ENCODE measurements around the gene ROS1. TPM values are rescaled to one million over a fixed set of nuclear protein-coding genes. Genes with fewer than 3 reads are reported as not detected.

Gene ROS1
- total RNA-seq, 5 donors from 2014 or later (not counting 1 experiment from before 2014, with no cell fraction given) = 0.03 to 0.07 (median 0.06) TPM; not detected in 2

GRCh38 chr6:117418320-117418719, 7.4 kb downstream of the ROS1 start:
- DNase-seq (no peak), ATAC-seq (replicated peaks in 1 of 4) (no peak)
- WGBS (ENCODE audit: insufficient coverage) = no CpG with 5 or more reads among the region's 4 CpGs
- Mint-ChIP-seq H3K27me3 (peaks cover 10 to 21% of the 10 kb centered on the region in 2 donors), H3K4me1 (no peaks in the 10 kb centered on the region), H3K36me3 (no peaks in the 10 kb centered on the region), H3K27ac (no peak overlapping the region), H3K9me3 (no peaks in the 10 kb centered on the region), H3K4me3 (no peak overlapping the region)
- H3K27me3 ChIP-seq (replicated peaks in 1 of 2; ENCODE audit: control insufficient read depth in 2 of 2, extremely low read depth in 1 of 2, insufficient read depth in 2 of 2, low read length in 1 of 2) = peaks cover 2 to 7% of the 10 kb centered on the region in 2 experiments
- H3K4me3 ChIP-seq (ENCODE audit: control insufficient read depth in 1 of 2, extremely low read depth in 1 of 2, low read length in 1 of 2) = no peak overlapping the region
- H3K4me1 ChIP-seq (ENCODE audit: control insufficient read depth in 1 of 2, extremely low read depth in 1 of 2, insufficient read depth in 2 of 2, low read length in 2 of 2) = no peaks in the 10 kb centered on the region
- no peaks in the 10 kb centered on the region for H3K36me3 ChIP-seq (ENCODE audit: control insufficient read depth in 2 of 2, extremely low read depth in 1 of 2, insufficient read depth in 1 of 2, low read length in 1 of 2)
- CTCF ChIA-PET = interaction anchor here in 1 of 2 donors (0.6 kb wide), 1 partner anchor 31 kb away, joined by 4 read pairs; no protein-coding TSS in a partner anchor
- no peaks in the 10 kb centered on the region for H3K9me3 ChIP-seq
- no peak overlapping the region for H3K27ac ChIP-seq (ENCODE audit: low read length)
- POLR2A ChIA-PET = no interaction called here

GRCh38 chr6:117417851-117418250, 7.9 kb downstream of the ROS1 start:
- no peaks in the 10 kb centered on the region for H3K36me3 Mint-ChIP-seq
- H3K27me3 ChIP-seq (replicated peaks in 1 of 2; ENCODE audit: control insufficient read depth in 2 of 2, extremely low read depth in 1 of 2, insufficient read depth in 2 of 2, low read length in 1 of 2) = peaks cover 2 to 7% of the 10 kb centered on the region in 2 experiments
- ATAC-seq (replicated peaks in 1 of 4) = no peak
- H3K4me1 ChIP-seq (ENCODE audit: control insufficient read depth in 1 of 2, extremely low read depth in 1 of 2, insufficient read depth in 2 of 2, low read length in 2 of 2) = no peaks in the 10 kb centered on the region
- POLR2A ChIA-PET = no interaction called here
- H3K9me3 Mint-ChIP-seq = no peaks in the 10 kb centered on the region
- no peaks in the 10 kb centered on the region for H3K4me1 Mint-ChIP-seq
- peaks cover 8 to 18% of the 10 kb centered on the region in 2 donors for H3K27me3 Mint-ChIP-seq
- no peak overlapping the region for H3K4me3 ChIP-seq (ENCODE audit: control insufficient read depth in 1 of 2, extremely low read depth in 1 of 2, low read length in 1 of 2)
- H3K9me3 ChIP-seq = no peaks in the 10 kb centered on the region
- no peaks in the 10 kb centered on the region for H3K36me3 ChIP-seq (ENCODE audit: control insufficient read depth in 2 of 2, extremely low read depth in 1 of 2, insufficient read depth in 1 of 2, low read length in 1 of 2)
- no CpG with 5 or more reads among the region's 1 CpG for WGBS (ENCODE audit: insufficient coverage)
- H3K4me3 Mint-ChIP-seq = no peak overlapping the region
- CTCF ChIA-PET = no interaction called here
- H3K27ac ChIP-seq (ENCODE audit: low read length) = no peak overlapping the region
- no peak overlapping the region for H3K27ac Mint-ChIP-seq
- no peak for DNase-seq

GRCh38 chr6:117414770-117415169, 11.0 kb downstream of the ROS1 start:
- POLR2A ChIA-PET = no interaction called here

GRCh38 chr6:117411474-117411873, 14.3 kb downstream of the ROS1 start:
- Mint-ChIP-seq H3K27ac (no peak overlapping the region), H3K36me3 (no peaks in the 10 kb centered on the region), H3K4me3 (no peak overlapping the region), H3K27me3 (peaks cover 23 to 33% of the 10 kb centered on the region in 2 donors), H3K9me3 (no peaks in the 10 kb centered on the region), H3K4me1 (no peaks in the 10 kb centered on the region)
- DNase-seq (no peak), ATAC-seq (replicated peaks in 1 of 4) (no peak)
- Histone ChIP-seq H3K27ac (ENCODE audit: low read length) (no peak overlapping the region), H3K4me3 (ENCODE audit: control insufficient read depth in 1 of 2, extremely low read depth in 1 of 2, low read length in 1 of 2) (no peak overlapping the region), H3K4me1 (ENCODE audit: control insufficient read depth in 1 of 2, extremely low read depth in 1 of 2, insufficient read depth in 2 of 2, low read length in 2 of 2) (no peaks in the 10 kb centered on the region), H3K36me3 (ENCODE audit: control insufficient read depth in 2 of 2, extremely low read depth in 1 of 2, insufficient read depth in 1 of 2, low read length in 1 of 2) (no peaks in the 10 kb centered on the region), H3K27me3 (replicated peaks in 1 of 2; ENCODE audit: control insufficient read depth in 2 of 2, extremely low read depth in 1 of 2, insufficient read depth in 2 of 2, low read length in 1 of 2) (peaks cover 2 to 4% of the 10 kb centered on the region in 2 experiments), H3K9me3 (no peaks in the 10 kb centered on the region)
- WGBS (ENCODE audit: insufficient coverage) = 36% methylated on average over 2 of the region's 3 CpGs
- CTCF ChIA-PET = interaction anchor here (0.6 to 1.1 kb wide), 2 partner anchors 11 to 186 kb away, joined by 3 to 4 read pairs; no protein-coding TSS in a partner anchor
- POLR2A ChIA-PET = no interaction called here

More at GRCh38 chr6:117414770-117415169, 11.0 kb downstream of the ROS1 start:
- Mint-ChIP-seq H3K27ac (no peak overlapping the region), H3K27me3 (peaks cover 9 to 23% of the 10 kb centered on the region in 2 donors), H3K4me3 (no peak overlapping the region), H3K9me3 (no peaks in the 10 kb centered on the region), H3K36me3 (no peaks in the 10 kb centered on the region), H3K4me1 (no peaks in the 10 kb centered on the region)
- ATAC-seq (replicated peaks in 1 of 4) (no peak), DNase-seq (no peak)
- Histone ChIP-seq H3K36me3 (ENCODE audit: control insufficient read depth in 2 of 2, extremely low read depth in 1 of 2, insufficient read depth in 1 of 2, low read length in 1 of 2) (no peaks in the 10 kb centered on the region), H3K27ac (ENCODE audit: low read length) (no peak overlapping the region), H3K27me3 (replicated peaks in 1 of 2; ENCODE audit: control insufficient read depth in 2 of 2, extremely low read depth in 1 of 2, insufficient read depth in 2 of 2, low read length in 1 of 2) (peaks cover 2 to 4% of the 10 kb centered on the region in 2 experiments), H3K4me1 (ENCODE audit: control insufficient read depth in 1 of 2, extremely low read depth in 1 of 2, insufficient read depth in 2 of 2, low read length in 2 of 2) (no peaks in the 10 kb centered on the region), H3K9me3 (no peaks in the 10 kb centered on the region), H3K4me3 (ENCODE audit: control insufficient read depth in 1 of 2, extremely low read depth in 1 of 2, low read length in 1 of 2) (no peak overlapping the region)
- CTCF ChIA-PET = interaction anchor here (0.7 to 1.2 kb wide), 2 partner anchors 46 to 316 kb away, joined by 3 read pairs; no protein-coding TSS in a partner anchor

GRCh38 chr6:117409863-117410262, 15.9 kb downstream of the ROS1 start:
- no CpG with 5 or more reads among the region's 4 CpGs for WGBS (ENCODE audit: insufficient coverage)
- Mint-ChIP-seq H3K36me3 (no peaks in the 10 kb centered on the region), H3K27ac (no peak overlapping the region), H3K4me1 (no peaks in the 10 kb centered on the region), H3K27me3 (peaks cover 23 to 33% of the 10 kb centered on the region in 2 donors), H3K9me3 (no peaks in the 10 kb centered on the region), H3K4me3 (no peak overlapping the region)
- ChIA-PET CTCF (no interaction called here), POLR2A (no interaction called here)
- Histone ChIP-seq H3K27me3 (replicated peaks in 1 of 2; ENCODE audit: control insufficient read depth in 2 of 2, extremely low read depth in 1 of 2, insufficient read depth in 2 of 2, low read length in 1 of 2) (peaks cover 0 to 4% of the 10 kb centered on the region in 2 experiments), H3K27ac (ENCODE audit: low read length) (no peak overlapping the region), H3K36me3 (ENCODE audit: control insufficient read depth in 2 of 2, extremely low read depth in 1 of 2, insufficient read depth in 1 of 2, low read length in 1 of 2) (no peaks in the 10 kb centered on the region), H3K4me3 (ENCODE audit: control insufficient read depth in 1 of 2, extremely low read depth in 1 of 2, low read length in 1 of 2) (no peak overlapping the region), H3K4me1 (ENCODE audit: control insufficient read depth in 1 of 2, extremely low read depth in 1 of 2, insufficient read depth in 2 of 2, low read length in 2 of 2) (no peaks in the 10 kb centered on the region), H3K9me3 (no peaks in the 10 kb centered on the region)
- DNase-seq = no peak
- ATAC-seq (replicated peaks in 1 of 4) = no peak

- H3K9me3 ChIP-seq = no peaks in the 10 kb centered on the region
- Mint-ChIP-seq H3K4me3 (no peak overlapping the region), H3K36me3 (no peaks in the 10 kb centered on the region), H3K9me3 (no peaks in the 10 kb centered on the region), H3K4me1 (no peaks in the 10 kb centered on the region), H3K27me3 (peaks cover 23 to 33% of the 10 kb centered on the region in 2 donors), H3K27ac (no peak overlapping the region)
- POLR2A ChIA-PET = no interaction called here
- peaks cover 0 to 4% of the 10 kb centered on the region in 2 experiments for H3K27me3 ChIP-seq (replicated peaks in 1 of 2; ENCODE audit: control insufficient read depth in 2 of 2, extremely low read depth in 1 of 2, insufficient read depth in 2 of 2, low read length in 1 of 2)
- no peaks in the 10 kb centered on the region for H3K4me1 ChIP-seq (ENCODE audit: control insufficient read depth in 1 of 2, extremely low read depth in 1 of 2, insufficient read depth in 2 of 2, low read length in 2 of 2)
- WGBS (ENCODE audit: insufficient coverage) = 73% methylated on average over 7 of the region's 11 CpGs
- H3K36me3 ChIP-seq (ENCODE audit: control insufficient read depth in 2 of 2, extremely low read depth in 1 of 2, insufficient read depth in 1 of 2, low read length in 1 of 2) = no peaks in the 10 kb centered on the region
- ATAC-seq (replicated peaks in 1 of 4) (no peak), DNase-seq (no peak)
- H3K4me3 ChIP-seq (ENCODE audit: control insufficient read depth in 1 of 2, extremely low read depth in 1 of 2, low read length in 1 of 2) = no peak overlapping the region
- CTCF ChIA-PET = no interaction called here
- no peak overlapping the region for H3K27ac ChIP-seq (ENCODE audit: low read length)
Observed at GRCh38 chr6:117409420-117409819, 16.3 kb downstream of the ROS1 start.

GRCh38 chr6:117404548-117404947, 21.2 kb downstream of the ROS1 start:
- WGBS (ENCODE audit: insufficient coverage) = no CpG with 5 or more reads among the region's 1 CpG
- Mint-ChIP-seq H3K4me3 (no peak overlapping the region), H3K9me3 (no peaks in the 10 kb centered on the region), H3K27ac (no peak overlapping the region), H3K27me3 (peaks cover 9 to 11% of the 10 kb centered on the region in 2 donors), H3K36me3 (no peaks in the 10 kb centered on the region), H3K4me1 (no peaks in the 10 kb centered on the region)
- H3K4me1 ChIP-seq (ENCODE audit: control insufficient read depth in 1 of 2, extremely low read depth in 1 of 2, insufficient read depth in 2 of 2, low read length in 2 of 2) = no peaks in the 10 kb centered on the region
- no peaks in the 10 kb centered on the region for H3K27me3 ChIP-seq (replicated peaks in 1 of 2; ENCODE audit: control insufficient read depth in 2 of 2, extremely low read depth in 1 of 2, insufficient read depth in 2 of 2, low read length in 1 of 2)
- CTCF ChIA-PET = no interaction called here
- no peak overlapping the region for H3K4me3 ChIP-seq (ENCODE audit: control insufficient read depth in 1 of 2, extremely low read depth in 1 of 2, low read length in 1 of 2)
- no peaks in the 10 kb centered on the region for H3K9me3 ChIP-seq
- POLR2A ChIA-PET = no interaction called here
- ATAC-seq (replicated peaks in 1 of 4) = no peak
- H3K27ac ChIP-seq (ENCODE audit: low read length) = no peak overlapping the region
- DNase-seq = no peak
- H3K36me3 ChIP-seq (ENCODE audit: control insufficient read depth in 2 of 2, extremely low read depth in 1 of 2, insufficient read depth in 1 of 2, low read length in 1 of 2) = no peaks in the 10 kb centered on the region

All from T-cell (primary cell).